IMR-90 (cell line): ENCODE results near the gene FLT1. TPM values are rescaled to one million over a fixed set of nuclear protein-coding genes. Genes with fewer than 3 reads are reported as not detected.

Source experiments
- ATAC-seq: fragments of 200-7000 bp; cut with Tn5 transposase; 2 replicates; pipeline ENCODE4 v1.9.1; 2020; ENCODE audit warnings: low read depth, mild to moderate bottlenecking, moderate library complexity
- BruUV-seq: library from RNA; stranded (reverse); fragments of 400-500 nt; replicated peaks from 2 replicates; lab custom pipeline; 2021; lab: Mats Ljungman, UMichigan
- CTCF ChIA-PET: fragments of 300-600 bp; formaldehyde crosslinking; extraction: SDS; loops from one replicate; lab custom pipeline; 2021; ENCODE audit warnings: antibody characterized with exemption; lab: Yijun Ruan, JAX
- POLR2A ChIA-PET: fragments of 300-600 bp; sonication (Branson Sonifier 250); formaldehyde crosslinking; loops from one replicate; lab custom pipeline; 2022; ENCODE audit warnings: antibody characterized with exemption; ENCODE audit not compliant: unreplicated experiment; lab: Charles Lee
- DNase-seq: peaks from one replicate; pipeline ENCODE4 v3.0.0; 2013
- H2AFZ ChIP-seq: replicated peaks from 2 replicates; pipeline ENCODE3; 2013; ENCODE audit warnings: low read length, mild to moderate bottlenecking; ENCODE audit not compliant: poor library complexity
- H2AK5ac ChIP-seq: 2 replicates; pipeline ENCODE4 v1.6.1; 2013; ENCODE audit warnings: low read depth, low read length, inconsistent platforms
- H2AK9ac ChIP-seq: replicated peaks from 2 replicates; pipeline ENCODE3; 2013; ENCODE audit warnings: mild to moderate bottlenecking, low read depth, low read length, moderate library complexity; ENCODE audit not compliant: poor library complexity
- H2BK120ac ChIP-seq: 2 replicates; pipeline ENCODE4 v1.6.1; 2013; ENCODE audit warnings: low read depth, low read length, inconsistent platforms
- H2BK15ac ChIP-seq: 3 replicates; pipeline ENCODE4 v1.6.1; 2013; ENCODE audit warnings: low read depth, low read length, inconsistent platforms
- H2BK20ac ChIP-seq: 2 replicates; pipeline ENCODE4 v1.6.1; 2013; ENCODE audit warnings: low read depth, mild to moderate bottlenecking, inconsistent platforms, low read length, moderate library complexity
- H2BK5ac ChIP-seq: 2 replicates; pipeline ENCODE4 v1.6.1; 2013; ENCODE audit warnings: mild to moderate bottlenecking, low read depth, low read length, inconsistent platforms; ENCODE audit not compliant: poor library complexity, severe bottlenecking
- H3K14ac ChIP-seq: replicated peaks from 2 replicates; pipeline ENCODE4 v1.6.1; 2013; ENCODE audit warnings: low read depth, low read length, inconsistent platforms
- H3K18ac ChIP-seq: 2 replicates; pipeline ENCODE4 v1.6.1; 2013; ENCODE audit warnings: low read depth, low read length, control low read depth
- H3K23ac ChIP-seq: 2 replicates; pipeline ENCODE4 v1.6.1; 2013; ENCODE audit warnings: low read depth, low read length, inconsistent platforms
- H3K27ac ChIP-seq: 2 replicates; pipeline ENCODE4 v1.5.1; 2013; ENCODE audit warnings: mild to moderate bottlenecking, control low read depth, low read length; ENCODE audit not compliant: insufficient read depth
- H3K27me3 ChIP-seq: 2 replicates; pipeline ENCODE4 v1.6.1; 2013; ENCODE audit warnings: low read length; ENCODE audit not compliant: control insufficient read depth, insufficient read depth
- H3K36me3 ChIP-seq: 2 replicates; pipeline ENCODE4 v1.6.1; 2013; ENCODE audit warnings: low read length, mixed read lengths; ENCODE audit not compliant: control insufficient read depth, insufficient read depth
- H3K4ac ChIP-seq: 2 replicates; pipeline ENCODE4 v1.6.1; 2013; ENCODE audit warnings: low read depth, low read length, inconsistent platforms
- H3K4me1 ChIP-seq: 2 replicates; pipeline ENCODE4 v1.6.1; 2013; ENCODE audit warnings: low read length, mixed read lengths; ENCODE audit not compliant: control insufficient read depth, insufficient read depth
- H3K4me2 ChIP-seq: 2 replicates; pipeline ENCODE4 v1.6.1; 2013; ENCODE audit warnings: low read depth, mild to moderate bottlenecking, control low read depth, low read length, moderate library complexity
- H3K4me3 ChIP-seq: 2 replicates; pipeline ENCODE4 v1.5.1; 2013; ENCODE audit warnings: low read depth, mild to moderate bottlenecking, control low read depth, low read length, moderate library complexity; ENCODE audit not compliant: insufficient read depth
- H3K56ac ChIP-seq: 2 replicates; pipeline ENCODE4 v1.6.1; 2013; ENCODE audit warnings: low read length, inconsistent platforms; ENCODE audit not compliant: insufficient read depth; ENCODE audit errors: extremely low read depth
- H3K79me1 ChIP-seq, 2 experiments: 2 replicates each; pipeline ENCODE4 v1.6.1; 2013; ENCODE audit warnings: low read length in 2 of 2, inconsistent platforms in 1 of 2, low read depth in 1 of 2
- H3K9ac ChIP-seq: 2 replicates; pipeline ENCODE4 v1.6.1; 2013; ENCODE audit warnings: low read depth, low read length, control low read depth
- H3K9me1 ChIP-seq: 2 replicates; pipeline ENCODE4 v1.6.1; 2013; ENCODE audit warnings: low read length, inconsistent platforms; ENCODE audit not compliant: insufficient read depth
- H3K9me3 ChIP-seq: 2 replicates; pipeline ENCODE4 v1.6.1; 2013; ENCODE audit warnings: low read length; ENCODE audit not compliant: control insufficient read depth, insufficient read depth
- H4K20me1 ChIP-seq: 2 replicates; pipeline ENCODE4 v1.6.1; 2013; ENCODE audit warnings: low read length, inconsistent platforms; ENCODE audit not compliant: insufficient read depth
- H4K5ac ChIP-seq: 2 replicates; pipeline ENCODE4 v1.6.1; 2013; ENCODE audit warnings: mild to moderate bottlenecking, low read depth, low read length, control low read depth
- H4K8ac ChIP-seq, 2 experiments: 2 replicates each; pipeline ENCODE4 v1.6.1; 2013; ENCODE audit warnings: low read depth in 2 of 2, low read length in 2 of 2, control low read depth in 1 of 2, inconsistent platforms in 1 of 2
- H4K91ac ChIP-seq: 2 replicates; pipeline ENCODE4 v1.6.1; 2013; ENCODE audit warnings: low read depth, low read length, inconsistent platforms; ENCODE audit not compliant: insufficient read depth
- BHLHE40 ChIP-seq: fragments of 150-350 bp; IDR thresholded peaks from 2 replicates; pipeline ENCODE4 v1.6.1; 2016; ENCODE audit warnings: mild to moderate bottlenecking, low read depth, low read length
- CEBPB ChIP-seq: IDR thresholded peaks from 2 replicates; pipeline ENCODE4 v1.6.1; 2012; ENCODE audit warnings: low read depth, low read length, improper control_type of control experiment
- CHD1 ChIP-seq: IDR thresholded peaks from 2 replicates; pipeline ENCODE4 v1.6.1; 2012; ENCODE audit warnings: low read depth, low read length, improper control_type of control experiment
- CTCF ChIP-seq: conservative IDR thresholded peaks from 2 replicates; pipeline ENCODE4 v1.5.1; 2012; ENCODE audit warnings: mild to moderate bottlenecking, low read depth, low read length, improper control_type of control experiment
- ELK1 ChIP-seq: fragments of 150-350 bp; IDR thresholded peaks from 2 replicates; pipeline ENCODE4 v1.6.1; 2016; ENCODE audit warnings: low read depth, mild to moderate bottlenecking, low read length, moderate library complexity, borderline replicate concordance
- FOS ChIP-seq: fragments of 150-350 bp; IDR thresholded peaks from 2 replicates; pipeline ENCODE4 v1.6.1; 2016; ENCODE audit warnings: low read depth, low read length
- MAFK ChIP-seq: IDR thresholded peaks from 2 replicates; pipeline ENCODE4 v1.6.1; 2012; ENCODE audit warnings: low read depth, low read length, improper control_type of control experiment
- MAZ ChIP-seq: IDR thresholded peaks from 2 replicates; pipeline ENCODE4 v1.6.1; 2012; ENCODE audit warnings: low read depth, mild to moderate bottlenecking, low read length, improper control_type of control experiment, moderate library complexity, borderline replicate concordance
- MXI1 ChIP-seq: IDR thresholded peaks from 2 replicates; pipeline ENCODE4 v1.6.1; 2012; ENCODE audit warnings: low read depth, mild to moderate bottlenecking, low read length, moderate library complexity, borderline replicate concordance
- NFE2L2 ChIP-seq: fragments of 150-350 bp; IDR thresholded peaks from 2 replicates; pipeline ENCODE4 v1.6.1; 2016; ENCODE audit warnings: low read depth, mild to moderate bottlenecking, low read length
- POLR2A ChIP-seq: IDR thresholded peaks from 2 replicates; pipeline ENCODE4 v1.6.1; 2012; ENCODE audit warnings: mild to moderate bottlenecking, low read depth, low read length
- RAD21 ChIP-seq: IDR thresholded peaks from 2 replicates; pipeline ENCODE4 v1.6.1; 2012; ENCODE audit warnings: low read length, improper control_type of control experiment
- RCOR1 ChIP-seq: IDR thresholded peaks from 2 replicates; pipeline ENCODE4 v1.6.1; 2012; ENCODE audit warnings: mild to moderate bottlenecking, low read length, improper control_type of control experiment; ENCODE audit not compliant: insufficient replicate concordance
- RFX5 ChIP-seq: IDR thresholded peaks from 2 replicates; pipeline ENCODE4 v1.8.0; 2012; ENCODE audit warnings: low read depth, mild to moderate bottlenecking, low read length, moderate library complexity
- SMC3 ChIP-seq: fragments of 150-350 bp; IDR thresholded peaks from 2 replicates; pipeline ENCODE4 v1.6.1; 2016; ENCODE audit warnings: low read depth, mild to moderate bottlenecking, antibody characterized with exemption, low read length, moderate library complexity
- USF2 ChIP-seq: fragments of 150-350 bp; IDR thresholded peaks from 2 replicates; pipeline ENCODE4 v1.6.1; 2017; ENCODE audit warnings: mild to moderate bottlenecking, antibody characterized with exemption, low read length, low read depth
- WGBS, 2 experiments: methylation state at CpG; one replicate each; pipeline versions ENCODE4 v1.1.5 to v1.1.7; 2013; ENCODE audit warnings: missing lambda C conversion rate in 2 of 2; ENCODE audit not compliant: insufficient read length in 1 of 2; ENCODE audit errors: extremely low coverage in 2 of 2; 5-methylcytosine and 5-hydroxymethylcytosine counted together
- dilution Hi-C: fragments of 300-500 bp; cut with HindIII; formaldehyde crosslinking; loops from one replicate; pipeline ENCODE4 v1.14.3; 2018; ENCODE audit warnings: low sequenced_read_pairs; ENCODE audit not compliant: unreplicated experiment
- in situ Hi-C: fragments of 300-500 bp; cut with MboI; formaldehyde crosslinking; loops from 3 replicates; pipeline ENCODE4 v1.14.3; 2019; ENCODE audit warnings: low sequenced_read_pairs, inconsistent platforms, mixed read lengths
- intact Hi-C: fragments of 100-400 bp; cut with micrococcal nuclease; formaldehyde crosslinking; loops from 2 replicates; pipeline ENCODE4 v1.10.0; 2022
- polyA plus RNA-seq, 3 experiments: library from polyadenylated mRNA; depleted of rRNA; stranded (reverse); fragments of >200 nt; gene quantifications; 2 replicates each; pipeline ENCODE4 v1.2.3, GENCODE V29; 2012; ENCODE audit warnings: low replicate concordance in 1 of 3
- total RNA-seq: library from RNA; depleted of rRNA; stranded (reverse); fragments of >200 nt; gene quantifications from 2 replicates; pipeline ENCODE4 v1.2.3, GENCODE V29; 2012

FLT1 gene
- total and polyA plus RNA-seq, 2 of the 4 experiments (the other 2 are of a cell fraction): 4.5 to 10.4 TPM

DNA sequence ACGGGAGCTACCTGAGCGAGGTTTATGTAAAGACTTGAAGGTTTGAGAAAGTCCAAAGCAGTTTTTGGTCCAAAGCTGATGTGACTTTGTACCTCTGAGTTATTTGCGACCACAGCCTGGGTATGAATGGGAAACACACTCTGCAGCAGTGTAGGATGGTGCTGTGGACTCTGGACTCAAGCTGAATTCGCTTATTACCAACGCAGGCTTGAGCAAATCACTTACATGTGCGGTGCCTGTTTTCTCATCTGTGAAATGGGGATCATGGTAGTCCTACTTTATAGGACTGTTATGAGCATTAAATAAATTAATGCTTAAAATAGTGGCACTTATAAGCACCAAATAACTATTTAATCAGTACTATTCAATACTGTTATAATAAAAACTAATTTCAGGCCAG is 180.0 kb downstream of the FLT1 start:
- H3K14ac ChIP-seq: no peak overlapping the region
- H3K4me1 ChIP-seq: no peaks in the 10 kb centered on the region
- H3K9ac ChIP-seq: no peak overlapping the region
- no peak overlapping the region for H3K4ac ChIP-seq
- intact Hi-C loops (no loop called here), dilution Hi-C loops (no loop called here), in situ Hi-C loops (no loop called here)
- H2AK9ac ChIP-seq: no peak overlapping the region
- H3K9me3 ChIP-seq: no peaks in the 10 kb centered on the region
- H4K8ac ChIP-seq: no peak overlapping the region
- peaks cover 5% of the 10 kb centered on the region; the same call in 1 of the 2 replicates for H3K27me3 ChIP-seq
- H3K56ac ChIP-seq: no peak overlapping the region
- DNase-seq (no peak), ATAC-seq (no peak)
- H3K4me3 ChIP-seq: no peak overlapping the region
- no peak overlapping the region for H3K27ac ChIP-seq
- no peak overlapping the region for H2AFZ ChIP-seq
- CTCF ChIA-PET: no interaction called here
- POLR2A ChIA-PET: no interaction called here
- H2BK15ac ChIP-seq: no peak overlapping the region
- no peak overlapping the region for H3K18ac ChIP-seq
- H3K9me1 ChIP-seq: no peaks in the 10 kb centered on the region; the same call in 1 of the 2 replicates
- H2BK20ac ChIP-seq: no peak overlapping the region
- H2BK120ac ChIP-seq: no peak overlapping the region
- TF ChIP-seq CHD1 (no peak), RFX5 (no peak), CEBPB (no peak), NFE2L2 (no peak), USF2 (no peak), ELK1 (no peak), MAZ (no peak), POLR2A (no peak), CTCF (no peak), MAFK (no peak), RCOR1 (no peak), FOS (no peak), RAD21 (no peak), MXI1 (no peak), SMC3 (no peak), BHLHE40 (no peak)
- H3K23ac ChIP-seq: no peak overlapping the region
- no peak overlapping the region for H4K5ac ChIP-seq
- no peak overlapping the region for H4K91ac ChIP-seq
- no peak overlapping the region for H2AK5ac ChIP-seq
- no TSS peak for BruUV-seq
- no peaks in the 10 kb centered on the region for H4K20me1 ChIP-seq
- H3K79me1 ChIP-seq: no peaks in the 10 kb centered on the region
- 100% methylated on average over 1 of the region's 6 CpGs; no CpG with 5 or more reads in 1 of the 2 experiments for WGBS, 2 experiments
- H3K4me2 ChIP-seq: no peak overlapping the region
- no peaks in the 10 kb centered on the region for H3K36me3 ChIP-seq
- H2BK5ac ChIP-seq: no peak overlapping the region
